Endometrium (tissue), 2 donors: ENCODE data around the gene SLC25A17.
"Not testable (repeated sequence)": the region's sequence is repeated elsewhere in the genome, so short reads cannot be mapped to it uniquely, and the experiment has no call there.

Experiments
- FAIRE-seq: peaks from 2 replicates; lab custom pipeline; 2012; peaks lifted over from hg19 to GRCh38; lab: Jason Lieb, UNC
- donor health status: control.
- donor health status: control.

SLC25A17 gene

GRCh38 chr22:40818747-40819598, at the start of gene SLC25A17:
SLC25A17 (minus strand) TSS chr22:40819346; CDS start chr22:40819248, 98 bp downstream.
- FAIRE-seq = no peak

GRCh38 chr22:40868379-40868778, 49.2 kb upstream of the SLC25A17 start:
- FAIRE-seq = not testable (repeated sequence)

GRCh38 chr22:40867109-40867508, 48.0 kb upstream of the SLC25A17 start:
- FAIRE-seq = no peak

DNA sequence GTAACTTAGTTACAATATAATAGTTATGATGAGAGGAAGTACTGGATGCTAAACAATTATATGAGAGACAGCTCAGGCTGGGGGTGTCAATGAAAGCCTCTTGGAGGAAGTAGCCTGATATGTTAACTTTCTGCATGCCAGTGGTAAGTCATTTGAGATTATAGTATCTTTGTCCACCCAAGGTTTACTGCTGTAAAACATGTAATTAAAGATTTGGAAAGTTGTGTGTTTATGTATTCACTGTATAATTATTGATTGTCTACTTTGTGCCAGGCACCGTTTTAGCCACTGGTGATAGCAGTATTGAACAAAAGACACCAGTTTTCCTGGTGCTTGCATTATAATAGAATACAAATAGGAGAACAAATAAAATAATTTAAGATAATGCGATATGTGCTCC, 43.4 kb upstream of the SLC25A17 start:
- FAIRE-seq = no peak

GRCh38 chr22:40862013-40862412, 42.9 kb upstream of the SLC25A17 start, which contains the start of gene DNAJB7:
DNAJB7 (minus strand) TSS chr22:40862113; CDS start chr22:40861994, 119 bp downstream.
- FAIRE-seq = no peak

GRCh38 chr22:40857309-40857855, 38.2 kb upstream of the SLC25A17 start:
- FAIRE-seq = no peak

DNA sequence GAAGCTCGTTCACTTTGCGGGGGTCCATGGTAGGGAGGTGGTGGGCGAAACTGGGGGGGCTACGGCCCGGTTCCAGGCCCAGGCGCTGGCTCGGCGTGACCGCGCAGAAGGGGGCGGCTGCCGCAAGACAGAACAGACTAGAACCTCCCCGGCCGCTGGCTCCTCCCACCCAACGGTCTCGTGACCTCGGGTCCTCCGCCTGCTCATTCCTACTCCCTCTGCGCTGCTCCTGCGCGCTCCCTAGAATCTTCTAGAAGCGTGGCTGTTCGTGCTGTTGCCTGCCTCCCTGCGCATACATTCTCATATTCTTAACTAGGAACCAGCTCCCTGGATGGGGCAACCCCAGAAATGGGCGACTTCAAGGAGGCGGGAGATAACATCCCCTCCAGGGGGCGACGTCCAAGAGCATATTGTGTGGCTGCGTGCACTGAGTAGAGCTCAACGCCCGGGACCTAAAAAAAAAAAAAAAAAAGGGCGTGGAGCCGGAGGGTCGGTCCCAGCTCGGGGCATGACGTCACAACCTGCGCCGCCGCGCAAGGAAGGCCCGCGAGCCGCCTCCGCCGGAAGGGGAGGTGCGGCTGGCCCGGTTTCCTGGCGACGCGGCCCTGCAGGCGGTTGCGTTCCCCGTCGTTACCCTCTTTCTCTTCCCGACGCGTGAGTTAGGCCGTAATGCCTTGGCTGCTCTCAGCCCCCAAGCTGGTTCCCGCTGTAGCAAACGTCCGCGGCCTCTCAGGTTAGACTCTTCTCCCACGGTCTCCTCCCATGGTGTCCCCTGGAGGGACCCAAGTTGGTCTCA, 37.6 kb upstream of the SLC25A17 start, which contains the start of the genes ST13 and XPNPEP3:
Gene ST13 (minus strand): TSS at position 127 of the 796 bp plus-strand sequence. CDS start 99 bp downstream, at position 28.
Gene XPNPEP3 (plus strand): TSS at position 636 of the 796 bp plus-strand sequence. CDS start 34 bp downstream, at position 670.
- peak; percentile 78 for FAIRE-seq

- FAIRE-seq = no peak
Observed at GRCh38 chr22:40855979-40856512, 36.9 kb upstream of the SLC25A17 start.

DNA sequence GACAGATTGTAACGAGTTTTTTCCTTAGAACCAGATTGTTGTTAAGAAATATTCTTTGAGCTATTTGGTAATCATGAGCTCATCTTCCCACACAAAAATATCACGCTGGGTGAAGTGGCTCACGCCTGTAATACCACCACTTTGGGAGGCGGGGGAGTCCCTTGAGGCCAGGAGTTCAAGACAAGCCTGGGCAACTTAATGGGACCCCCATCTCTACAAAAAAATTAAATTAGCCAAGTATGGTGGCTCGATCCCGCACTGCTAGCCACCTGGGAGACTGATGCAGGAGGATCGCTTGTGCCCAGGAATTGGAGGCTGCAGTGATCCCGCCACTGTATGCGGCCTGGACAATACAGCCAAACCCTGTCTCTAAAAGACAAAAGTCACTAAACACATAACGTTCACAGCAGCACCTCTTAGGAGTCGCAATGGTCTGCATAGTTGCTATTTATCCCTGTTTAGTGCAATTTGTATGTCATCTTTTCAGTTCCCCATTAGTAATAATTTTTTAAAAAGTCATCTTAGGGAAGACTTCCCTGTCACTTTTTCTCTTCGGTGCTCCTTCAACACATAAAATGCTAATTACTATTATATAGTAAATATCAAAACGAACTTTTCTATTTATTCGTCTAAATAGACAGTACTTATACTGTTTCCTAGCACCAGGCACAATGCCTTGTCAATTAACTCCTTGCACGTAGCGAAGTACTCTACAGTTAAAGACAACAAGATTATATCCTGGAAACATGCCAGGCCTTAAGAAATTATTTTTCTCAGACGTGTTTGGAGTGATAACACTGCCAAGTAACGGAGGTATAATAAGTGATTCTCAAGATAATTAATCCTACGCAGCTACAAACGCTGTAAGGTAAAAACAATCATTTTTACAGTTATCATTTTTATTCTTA, 36.2 kb upstream of the SLC25A17 start:
- no peak for FAIRE-seq

- no peak for FAIRE-seq
Observed at GRCh38 chr22:40853961-40854360, 34.8 kb upstream of the SLC25A17 start.

GRCh38 chr22:40853333-40853732, 34.2 kb upstream of the SLC25A17 start:
- no peak for FAIRE-seq

GRCh38 chr22:40845816-40846215, 26.7 kb upstream of the SLC25A17 start:
- not testable (repeated sequence) for FAIRE-seq

DNA sequence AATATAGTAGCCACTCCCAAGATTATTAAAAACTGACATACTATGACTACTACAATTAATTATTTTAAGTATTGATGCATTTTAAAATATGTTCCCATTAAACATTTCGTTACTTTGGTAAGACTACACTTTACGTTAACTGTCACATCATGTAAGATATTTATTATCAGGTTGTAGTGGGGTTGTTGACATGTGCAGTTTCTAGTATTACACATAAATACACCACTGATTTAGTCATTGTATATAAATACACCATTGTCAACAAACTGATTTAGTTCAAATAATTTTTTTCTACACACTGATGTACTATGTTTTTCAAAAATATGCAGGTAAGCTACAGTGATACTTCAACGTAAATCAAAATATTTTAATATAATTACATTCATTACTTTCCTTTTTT, 25.8 kb upstream of the SLC25A17 start:
- FAIRE-seq = no peak

- FAIRE-seq = no peak
Observed at GRCh38 chr22:40838486-40838885, 19.3 kb upstream of the SLC25A17 start.

DNA sequence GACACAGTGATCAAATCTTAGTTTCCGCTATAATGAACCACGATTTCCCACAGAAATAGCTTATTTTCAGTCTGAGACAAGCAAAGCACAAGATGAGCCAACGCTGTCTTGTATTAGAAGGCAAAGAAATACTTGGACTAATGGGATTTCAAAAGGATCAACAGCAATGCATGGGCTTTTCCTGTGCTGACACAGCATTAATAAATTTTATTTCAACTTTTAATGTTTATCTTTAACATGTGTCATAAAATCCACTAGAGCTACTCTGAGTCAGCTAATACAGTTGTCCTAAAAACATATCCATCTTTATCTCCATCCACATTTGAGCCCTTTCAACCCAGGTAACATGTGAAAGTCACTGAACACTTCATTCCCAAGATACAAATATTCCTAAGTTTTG, 15.5 kb upstream of the SLC25A17 start:
- FAIRE-seq = no peak

DNA sequence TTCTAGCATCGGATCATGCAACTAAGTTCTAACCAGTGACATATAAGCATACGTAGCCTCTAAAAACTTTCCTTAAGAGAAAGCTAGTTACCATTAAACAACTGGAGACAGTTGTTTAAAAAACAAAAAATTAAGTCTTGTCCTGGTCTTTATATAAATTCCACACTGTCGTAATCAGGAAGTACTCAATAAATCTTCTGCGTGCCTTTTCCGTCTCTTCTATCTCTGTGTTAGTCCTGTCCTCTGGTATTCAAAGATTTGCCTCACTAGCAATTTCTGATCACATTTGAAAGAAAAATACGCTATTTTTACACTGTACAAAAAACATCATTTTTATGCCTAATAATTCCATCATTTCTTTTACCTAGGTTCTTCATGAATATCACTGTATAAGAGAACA, 10.0 kb upstream of the SLC25A17 start:
- no peak for FAIRE-seq

- FAIRE-seq = no peak
Observed at GRCh38 chr22:40826984-40827741, 8.0 kb upstream of the SLC25A17 start.

- not testable (repeated sequence) for FAIRE-seq
Observed at GRCh38 chr22:40826292-40826691, 7.1 kb upstream of the SLC25A17 start.

DNA sequence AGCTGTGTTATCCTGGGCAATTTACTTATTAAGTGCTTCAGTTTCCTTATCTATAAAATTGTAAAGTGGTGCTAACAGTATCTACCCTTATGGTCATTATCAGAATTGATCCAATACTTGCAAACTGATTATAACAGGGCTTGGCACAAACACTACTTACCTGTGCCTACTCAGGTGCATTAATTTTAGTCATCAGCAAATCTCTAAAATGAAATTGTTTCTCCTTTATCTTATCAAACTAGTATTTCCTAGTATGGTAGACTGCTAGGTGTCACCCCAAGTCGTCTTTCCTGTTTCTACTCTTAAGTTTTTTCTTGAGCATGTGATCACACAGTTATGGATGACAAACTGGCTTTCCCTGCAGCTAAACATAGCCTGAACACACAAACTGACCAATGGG, 4.3 kb upstream of the SLC25A17 start:
- no peak for FAIRE-seq

GRCh38 chr22:40819599-40820140, 524 bp upstream of the SLC25A17 start:
- FAIRE-seq = no peak
